Activated naive CD4-positive, alpha-beta T cell treated with anti-CD3 and anti-CD28 coated beads for 36 hours (primary cell): ENCODE data around the gene TTLL8. TPM values are rescaled to one million over a fixed set of nuclear protein-coding genes. Genes with fewer than 3 reads are reported as not detected.
A peak's percentile ranks its signal among the peaks of the same experiment; 100 is the strongest.

Source experiments
- CTCF ChIA-PET: fragments of 350-600 bp; sonication (Branson Sonifier 250); formaldehyde crosslinking; loops from one replicate; lab custom pipeline; 2021; ENCODE audit warnings: antibody characterized with exemption; lab: Charles Lee
- DNase-seq: peaks from one replicate; pipeline ENCODE4 v3.0.0-alpha.2; 2020
- H3K27ac Mint-ChIP-seq: one replicate; pipeline ENCODE4 v1.8.0; 2021; ENCODE audit warnings: mild to moderate bottlenecking, mixed read lengths
- H3K27me3 Mint-ChIP-seq: one replicate; pipeline ENCODE4 v1.8.0; 2021; ENCODE audit warnings: low read depth, mixed read lengths
- H3K36me3 Mint-ChIP-seq: one replicate; pipeline ENCODE4 v1.8.0; 2021; ENCODE audit warnings: low read depth, mixed read lengths
- H3K4me1 Mint-ChIP-seq: one replicate; pipeline ENCODE4 v1.8.0; 2021; ENCODE audit warnings: low read depth, mixed read lengths
- H3K4me3 Mint-ChIP-seq: one replicate; pipeline ENCODE4 v1.8.0; 2021; ENCODE audit warnings: mild to moderate bottlenecking, moderate library complexity, mixed read lengths
- H3K9me3 Mint-ChIP-seq: one replicate; pipeline ENCODE4 v1.8.0; 2021; ENCODE audit warnings: mixed read lengths
- intact Hi-C: fragments of 100-400 bp; cut with micrococcal nuclease; formaldehyde crosslinking; loops from one replicate; pipeline ENCODE4 v1.15.1; 2023
- total RNA-seq, 2 experiments: library from RNA; stranded (reverse); gene quantifications; one replicate each; pipeline ENCODE4 v1.2.3, GENCODE V29; 2021

Gene TTLL8
- total RNA-seq, 2 experiments from 2014 or later = not detected

- peak; percentile 93 for DNase-seq
- H3K9me3 Mint-ChIP-seq = no peaks in the 10 kb centered on the region
- peaks cover 21% of the 10 kb centered on the region for H3K27me3 Mint-ChIP-seq
- no peak overlapping the region for H3K4me3 Mint-ChIP-seq
- intact Hi-C loops = loop anchor here (1.0 to 2.0 kb wide), 5 partner anchors 11 to 263 kb away; no protein-coding TSS in a partner anchor
- H3K36me3 Mint-ChIP-seq = no peaks in the 10 kb centered on the region
- peaks cover 13% of the 10 kb centered on the region for H3K4me1 Mint-ChIP-seq
- CTCF ChIA-PET = interaction anchor here (0.7 to 3.3 kb wide), 32 partner anchors 11 to 329 kb away, joined by 3 to 68 read pairs (median 6); no protein-coding TSS in a partner anchor
- no peak overlapping the region for H3K27ac Mint-ChIP-seq
Observed at GRCh38 chr22:50030297-50031188, 27.6 kb downstream of the TTLL8 start.

GRCh38 chr22:50027639-50028537 is 30.2 kb downstream of the TTLL8 start:
- Mint-ChIP-seq H3K4me1 (peaks cover 12% of the 10 kb centered on the region), H3K9me3 (no peaks in the 10 kb centered on the region), H3K27ac (no peak overlapping the region), H3K36me3 (no peaks in the 10 kb centered on the region), H3K27me3 (peaks cover 5% of the 10 kb centered on the region), H3K4me3 (no peak overlapping the region)
- peak; percentile 53 for DNase-seq
- intact Hi-C loops = no loop called here
- CTCF ChIA-PET = interaction anchor here (0.7 to 1.6 kb wide), 2 partner anchors 38 to 98 kb away, joined by 3 to 4 read pairs; no protein-coding TSS in a partner anchor

GRCh38 chr22:50025993-50026392 is 32.1 kb downstream of the TTLL8 start:
- Mint-ChIP-seq H3K4me1 (peaks cover 12% of the 10 kb centered on the region), H3K27ac (no peak overlapping the region), H3K4me3 (no peak overlapping the region), H3K9me3 (no peaks in the 10 kb centered on the region), H3K27me3 (peaks cover 5% of the 10 kb centered on the region), H3K36me3 (no peaks in the 10 kb centered on the region)
- CTCF ChIA-PET = interaction anchor here (0.6 to 1.6 kb wide), 2 partner anchors 45 to 96 kb away, joined by 3 read pairs; no protein-coding TSS in a partner anchor
- DNase-seq = no peak
- intact Hi-C loops = no loop called here

DNA sequence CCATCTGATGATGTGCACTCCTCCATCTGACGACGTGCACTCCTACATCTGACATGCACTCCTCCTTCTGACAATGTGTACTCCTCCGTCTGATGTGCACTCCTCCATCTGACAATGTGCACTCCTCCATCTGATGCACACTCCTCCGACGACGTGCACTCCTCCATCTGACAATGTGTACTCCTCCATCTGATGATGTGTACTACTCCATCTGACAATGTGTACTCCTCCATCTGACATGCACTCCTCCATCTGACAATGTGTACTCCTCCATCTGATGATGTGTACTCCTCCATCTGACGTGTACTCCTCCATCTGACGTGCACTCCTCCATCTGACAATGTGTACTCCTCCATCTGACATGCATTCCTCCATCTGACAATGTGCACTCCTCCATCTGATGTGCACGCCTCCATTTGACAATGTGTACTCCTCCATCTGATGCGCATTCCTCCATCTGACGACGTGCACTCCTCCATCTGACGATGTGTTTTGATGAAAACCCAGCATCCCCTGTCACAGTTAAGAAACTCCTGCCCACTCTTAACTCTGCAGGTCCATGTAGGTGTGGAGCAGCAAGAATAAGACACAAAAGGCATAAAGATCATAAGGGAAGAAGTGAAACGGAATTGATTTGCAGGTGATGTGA is 35.8 kb downstream of the TTLL8 start:
- Mint-ChIP-seq H3K4me3 (no peak overlapping the region), H3K9me3 (no peaks in the 10 kb centered on the region), H3K27me3 (peaks cover 5% of the 10 kb centered on the region), H3K27ac (no peak overlapping the region), H3K36me3 (peaks cover 1% of the 10 kb centered on the region), H3K4me1 (peaks cover 23% of the 10 kb centered on the region)
- DNase-seq = no peak
- intact Hi-C loops = no loop called here
- CTCF ChIA-PET = no interaction called here

- intact Hi-C loops = no loop called here
- Mint-ChIP-seq H3K36me3 (peaks cover 3% of the 10 kb centered on the region), H3K27ac (no peak overlapping the region), H3K27me3 (peaks cover 2% of the 10 kb centered on the region), H3K4me3 (no peak overlapping the region), H3K4me1 (peaks cover 38% of the 10 kb centered on the region), H3K9me3 (no peaks in the 10 kb centered on the region)
- CTCF ChIA-PET = no interaction called here
- no peak for DNase-seq
Observed at GRCh38 chr22:50020606-50021005, 37.5 kb downstream of the TTLL8 start.

DNA sequence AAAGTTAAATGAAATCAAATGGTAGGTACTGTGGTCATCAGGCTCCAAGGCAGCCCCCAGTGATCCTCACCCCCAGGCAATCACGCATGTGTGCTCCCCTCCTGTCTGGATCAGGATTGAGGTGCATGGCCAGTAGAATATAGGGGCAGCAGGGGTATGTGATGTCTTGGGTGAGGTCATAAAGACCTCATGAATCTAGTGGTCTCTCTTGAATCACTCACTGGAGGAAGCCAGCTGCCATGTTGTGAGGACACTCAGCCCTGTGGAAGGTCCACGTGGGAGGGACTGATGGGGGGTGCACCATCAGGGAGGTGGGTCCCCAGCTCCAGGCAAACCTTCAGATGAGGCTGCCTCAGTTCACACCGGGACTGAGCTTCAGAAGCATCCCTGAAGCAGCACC is 38.8 kb downstream of the TTLL8 start:
- CTCF ChIA-PET = interaction anchor here (1.1 to 4.3 kb wide), 5 partner anchors 11 to 43 kb away, joined by 3 to 26 read pairs (median 7); no protein-coding TSS in a partner anchor
- peaks cover 3% of the 10 kb centered on the region for H3K36me3 Mint-ChIP-seq
- DNase-seq = peak; percentile 34
- H3K9me3 Mint-ChIP-seq = no peaks in the 10 kb centered on the region
- intact Hi-C loops = loop anchor here (1.0 to 5.0 kb wide), 7 partner anchors 11 to 453 kb away; no protein-coding TSS in a partner anchor
- H3K4me1 Mint-ChIP-seq = peaks cover 32% of the 10 kb centered on the region
- no peaks in the 10 kb centered on the region for H3K27me3 Mint-ChIP-seq
- peak overlapping the region; percentile 7 for H3K4me3 Mint-ChIP-seq
- no peak overlapping the region for H3K27ac Mint-ChIP-seq

DNA sequence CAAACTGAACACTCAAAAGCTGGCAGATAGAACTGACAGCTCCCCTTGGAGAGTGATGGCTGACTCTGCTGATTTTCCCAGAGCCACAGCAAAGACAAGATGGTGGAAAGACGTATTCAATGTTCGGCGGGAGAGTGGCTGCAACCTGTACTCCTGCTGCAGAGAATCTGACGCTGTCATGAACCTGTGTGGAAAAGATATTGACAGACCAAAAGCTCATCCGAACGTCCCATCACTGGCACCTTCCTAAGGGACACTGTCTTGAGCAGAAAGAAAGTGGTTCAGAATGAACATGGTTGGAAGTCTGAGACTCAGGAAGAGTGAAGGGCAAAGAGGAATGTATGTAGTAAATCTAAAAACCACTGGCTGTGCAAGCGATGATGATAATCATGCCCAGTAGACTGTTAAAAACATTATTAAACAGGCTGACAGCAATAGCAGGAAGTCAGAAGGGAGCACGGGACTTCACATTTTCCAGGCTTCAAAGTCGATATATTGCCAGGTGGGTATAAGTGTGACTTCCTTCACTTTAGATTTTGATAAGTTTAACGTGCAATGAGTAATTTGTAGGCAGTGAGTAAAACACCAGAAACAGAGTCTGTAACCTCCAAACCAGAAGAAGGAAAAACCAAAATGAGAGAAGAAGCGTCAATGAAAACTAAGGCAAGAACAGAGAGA is 39.4 kb downstream of the TTLL8 start:
- intact Hi-C loops = loop anchor here (1.0 to 5.0 kb wide), 7 partner anchors 12 to 454 kb away; no protein-coding TSS in a partner anchor
- peaks cover 3% of the 10 kb centered on the region for H3K36me3 Mint-ChIP-seq
- H3K27ac Mint-ChIP-seq = no peak overlapping the region
- no peaks in the 10 kb centered on the region for H3K9me3 Mint-ChIP-seq
- CTCF ChIA-PET = interaction anchor here (0.6 to 4.3 kb wide), 8 partner anchors 11 to 323 kb away, joined by 3 to 26 read pairs (median 6); no protein-coding TSS in a partner anchor
- peaks cover 30% of the 10 kb centered on the region for H3K4me1 Mint-ChIP-seq
- H3K27me3 Mint-ChIP-seq = no peaks in the 10 kb centered on the region
- peak; percentile 82 for DNase-seq
- peak overlapping the region; percentile 77 for H3K4me3 Mint-ChIP-seq

DNA sequence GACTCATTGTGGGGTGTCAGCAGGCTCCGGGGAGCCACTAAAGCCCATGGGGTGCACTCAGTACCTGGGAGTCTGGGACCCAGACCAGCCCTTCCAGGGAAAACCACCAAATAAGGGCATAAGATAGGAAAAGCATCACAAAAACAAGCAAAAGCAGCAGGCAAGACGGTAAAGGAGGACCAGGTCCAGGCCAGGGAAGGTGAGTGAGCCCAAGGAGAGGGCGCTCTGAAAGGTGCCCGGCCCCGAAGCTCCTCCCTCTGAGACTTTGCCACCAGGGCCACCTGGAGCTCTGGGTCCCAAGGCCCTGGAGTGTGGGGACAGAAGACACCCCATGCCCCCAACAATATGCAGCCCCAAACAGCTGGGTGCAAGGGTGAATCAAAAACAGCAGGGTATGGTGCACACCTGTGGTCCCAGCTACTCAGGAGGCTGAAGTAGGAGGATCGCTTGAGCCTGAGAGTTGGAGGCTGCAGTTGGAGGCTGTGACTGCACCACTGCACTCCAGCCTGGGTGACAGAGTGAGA is 40.3 kb downstream of the TTLL8 start:
- intact Hi-C loops = loop anchor here (2.0 to 5.0 kb wide), 3 partner anchors 41 to 455 kb away; no protein-coding TSS in a partner anchor
- H3K4me3 Mint-ChIP-seq = peak overlapping the region; percentile 77
- no peaks in the 10 kb centered on the region for H3K27me3 Mint-ChIP-seq
- H3K4me1 Mint-ChIP-seq = peaks cover 30% of the 10 kb centered on the region
- peaks cover 3% of the 10 kb centered on the region for H3K36me3 Mint-ChIP-seq
- no peaks in the 10 kb centered on the region for H3K9me3 Mint-ChIP-seq
- no peak overlapping the region for H3K27ac Mint-ChIP-seq
- DNase-seq = peak; percentile 56
- CTCF ChIA-PET = interaction anchor here (1.0 to 4.3 kb wide), 5 partner anchors 12 to 46 kb away, joined by 3 to 26 read pairs (median 5); no protein-coding TSS in a partner anchor

DNA sequence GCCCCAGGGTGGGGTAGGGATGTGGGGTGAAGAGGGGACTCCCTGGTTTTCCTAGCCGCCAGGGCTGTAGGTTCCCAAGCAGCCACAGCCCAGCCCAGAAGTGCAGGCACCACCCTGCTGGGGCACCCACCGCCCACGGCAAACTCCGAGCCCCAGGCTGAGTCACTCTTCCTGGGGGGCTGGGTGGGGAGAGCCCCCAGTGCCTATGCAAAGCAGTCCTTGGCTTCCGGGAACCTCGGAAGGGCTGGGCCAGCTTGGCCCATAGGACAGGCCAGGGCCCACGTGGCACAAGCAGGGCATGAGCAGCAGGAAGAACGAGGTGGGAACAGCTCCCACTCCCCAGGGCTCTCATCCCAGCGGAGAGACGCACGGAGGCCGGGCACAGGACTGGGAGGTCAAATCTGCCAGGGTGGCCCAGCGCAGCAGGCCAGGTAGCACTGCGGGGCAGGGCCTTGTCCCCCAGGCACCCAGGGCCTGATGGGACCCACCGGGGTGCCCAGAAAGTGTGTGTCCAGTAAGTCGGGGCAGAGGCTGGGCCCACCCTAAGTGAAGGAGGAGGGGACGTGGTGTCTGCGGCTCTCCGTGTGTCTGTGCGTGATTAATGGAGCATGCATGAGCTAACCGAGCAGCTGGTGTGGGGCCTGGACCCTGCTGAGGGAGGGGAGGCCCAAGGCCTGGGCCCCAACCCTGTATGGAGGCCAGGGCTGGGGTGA is 41.0 kb downstream of the TTLL8 start:
- intact Hi-C loops = loop anchor here (5.0 kb wide), 2 partner anchors 175 to 455 kb away; no protein-coding TSS in a partner anchor

DNA sequence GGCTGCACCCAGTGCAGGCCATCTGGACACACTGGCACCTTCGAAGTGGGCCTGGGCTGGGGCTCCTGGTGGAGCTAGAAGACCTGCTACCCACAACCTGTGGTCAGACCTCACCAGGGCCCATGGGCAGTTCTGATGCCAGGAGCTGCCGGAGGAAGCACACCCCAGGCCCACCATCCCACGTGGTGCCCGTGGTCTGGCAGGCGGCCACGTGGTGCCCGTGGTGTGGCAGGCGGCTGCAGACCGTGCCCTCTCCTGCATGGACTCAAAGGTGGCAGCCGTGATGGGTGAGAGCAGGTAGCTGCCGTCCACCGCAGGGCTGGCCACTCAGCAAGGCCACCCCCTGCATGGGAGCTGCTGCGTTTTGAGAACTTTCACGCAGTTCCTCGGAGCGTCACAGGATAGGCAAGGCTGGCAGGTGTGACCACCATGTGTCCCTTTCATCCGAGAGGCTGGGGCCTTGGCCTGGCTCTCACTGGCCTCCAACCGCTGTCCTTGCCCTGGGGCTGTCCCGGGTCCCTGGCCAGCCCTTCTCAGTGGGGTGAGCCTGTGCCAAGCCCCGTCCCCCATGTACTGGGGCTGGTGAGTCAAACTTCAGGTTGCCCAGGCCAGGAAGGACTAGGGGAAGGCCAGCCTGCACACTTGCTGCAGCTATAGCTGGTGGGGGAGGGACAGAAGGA is 41.6 kb downstream of the TTLL8 start:
- peaks cover 5% of the 10 kb centered on the region for H3K27me3 Mint-ChIP-seq
- CTCF ChIA-PET = interaction anchor here (0.5 to 4.3 kb wide), 3 partner anchors 14 to 93 kb away, joined by 4 to 26 read pairs (median 19); no protein-coding TSS in a partner anchor
- no peaks in the 10 kb centered on the region for H3K9me3 Mint-ChIP-seq
- peaks cover 3% of the 10 kb centered on the region for H3K36me3 Mint-ChIP-seq
- H3K4me3 Mint-ChIP-seq = peak overlapping the region; percentile 77
- H3K27ac Mint-ChIP-seq = no peak overlapping the region
- intact Hi-C loops = loop anchor here (5.0 kb wide), 2 partner anchors 176 to 456 kb away; no protein-coding TSS in a partner anchor
- H3K4me1 Mint-ChIP-seq = peaks cover 36% of the 10 kb centered on the region
- no peak for DNase-seq

More for the DNA sequence above, 41.0 kb downstream of the TTLL8 start:
- DNase-seq = peak; percentile 94
- peaks cover 3% of the 10 kb centered on the region for H3K36me3 Mint-ChIP-seq
- no peak overlapping the region for H3K27ac Mint-ChIP-seq
- no peaks in the 10 kb centered on the region for H3K27me3 Mint-ChIP-seq
- CTCF ChIA-PET = interaction anchor here (0.5 to 4.3 kb wide), 5 partner anchors 13 to 93 kb away, joined by 3 to 26 read pairs (median 5); no protein-coding TSS in a partner anchor
- H3K9me3 Mint-ChIP-seq = no peaks in the 10 kb centered on the region
- peaks cover 30% of the 10 kb centered on the region for H3K4me1 Mint-ChIP-seq
- H3K4me3 Mint-ChIP-seq = peak overlapping the region; percentile 77
